Panc1 (cell line): ENCODE measurements around the gene IDI1. TPM values are rescaled to one million over a fixed set of nuclear protein-coding genes. Genes with fewer than 3 reads are reported as not detected.
"Not testable (repeated sequence)": the region's sequence is repeated elsewhere in the genome, so short reads cannot be mapped to it uniquely, and the experiment has no call there.

Experiments used
- ATAC-seq: fragments of 200-7000 bp; cut with Tn5 transposase; 2 replicates; pipeline ENCODE4 v1.9.1; 2020; ENCODE audit warnings: mild to moderate bottlenecking, moderate library complexity
- BruUV-seq: library from RNA; stranded (reverse); fragments of 400-500 nt; replicated peaks from 2 replicates; lab custom pipeline; 2021; lab: Mats Ljungman, UMichigan
- CTCF ChIA-PET: fragments of 300-600 bp; sonication (Branson Sonifier 250); formaldehyde crosslinking; loops from one replicate; lab custom pipeline; 2022; ENCODE audit warnings: antibody characterized with exemption; lab: Charles Lee
- POLR2A ChIA-PET: fragments of 300-600 bp; sonication (Branson Sonifier 250); formaldehyde crosslinking; loops from one replicate; lab custom pipeline; 2022; ENCODE audit warnings: antibody characterized with exemption; lab: Charles Lee
- DNase-seq: peaks from one replicate; pipeline ENCODE4 v3.0.0-alpha.2; 2010; ENCODE audit warnings: low read depth, low spot score
- H3K27ac ChIP-seq: 2 replicates; pipeline ENCODE4 v1.5.1; 2011; ENCODE audit warnings: mild to moderate bottlenecking, low read length, inconsistent platforms
- H3K27me3 ChIP-seq: fragments of 200-500 bp; sonication (Bioruptor generic); 2 replicates; pipeline ENCODE4 v1.6.0; 2014; ENCODE audit warnings: low read length, inconsistent platforms; ENCODE audit not compliant: control insufficient read depth, insufficient read depth
- H3K36me3 ChIP-seq: fragments of 200-500 bp; sonication (Bioruptor generic); 2 replicates; pipeline ENCODE4 v1.5.1; 2014; ENCODE audit warnings: inconsistent platforms, mild to moderate bottlenecking, low read length, moderate library complexity; ENCODE audit not compliant: control insufficient read depth, insufficient read depth
- H3K4me1 ChIP-seq: 2 replicates; pipeline ENCODE4 v1.5.1; 2011; ENCODE audit warnings: inconsistent platforms, mild to moderate bottlenecking, low read length, moderate library complexity; ENCODE audit not compliant: control insufficient read depth, insufficient read depth
- H3K4me3 ChIP-seq, 2 experiments: 2 replicates each; pipeline ENCODE4 v1.5.1; 2011 to 2012; ENCODE audit warnings: low read depth in 2 of 2, low read length in 2 of 2, mild to moderate bottlenecking in 2 of 2, inconsistent platforms in 1 of 2, moderate library complexity in 1 of 2
- H3K9me3 ChIP-seq: fragments of 200-500 bp; sonication (Bioruptor generic); 2 replicates; pipeline ENCODE4 v1.5.1; 2014; ENCODE audit warnings: low read depth, mild to moderate bottlenecking, inconsistent platforms, low read length, moderate library complexity; ENCODE audit not compliant: control insufficient read depth, insufficient read depth
- POLR2AphosphoS5 ChIP-seq: IDR thresholded peaks from 2 replicates; pipeline ENCODE4 v1.6.1; 2012; ENCODE audit warnings: mild to moderate bottlenecking, low read depth, low read length, moderate library complexity
- REST ChIP-seq, 2 experiments: IDR thresholded peaks; 2 replicates each; pipeline ENCODE4 v1.6.1; 2011 to 2012; ENCODE audit warnings: low read depth in 2 of 2, control low read depth in 1 of 2, low read length in 1 of 2, mild to moderate bottlenecking in 1 of 2, moderate library complexity in 1 of 2; ENCODE audit not compliant: insufficient read depth in 1 of 2
- SIN3A ChIP-seq: IDR thresholded peaks from 2 replicates; pipeline ENCODE4 v1.6.1; 2012; ENCODE audit warnings: low read depth, mild to moderate bottlenecking, low read length, moderate library complexity, borderline replicate concordance; ENCODE audit not compliant: insufficient read depth
- TCF7L2 ChIP-seq: IDR thresholded peaks from 2 replicates; pipeline ENCODE4 v1.6.1; 2011; ENCODE audit warnings: mild to moderate bottlenecking, low read depth, low read length, inconsistent platforms
- in situ Hi-C: cut with HindIII; loops from 2 replicates; pipeline ENCODE4 v1.10.0; 2016; ENCODE audit warnings: low sequenced_read_pairs, low pct_unique_long_range_greater_than_20kb
- intact Hi-C: fragments of 100-400 bp; cut with micrococcal nuclease; formaldehyde crosslinking; loops from one replicate; pipeline ENCODE4 v1.10.0; 2022; ENCODE audit not compliant: unreplicated experiment
- total RNA-seq: library from RNA; stranded (reverse); gene quantifications from one replicate; pipeline ENCODE4 v1.2.1, GENCODE V29; 2021; ENCODE audit not compliant: unreplicated experiment
- TF ChIP-seq, protein P1 (sequence below): fragments of 450-650 bp; IDR thresholded peaks from 2 replicates; pipeline ENCODE4 v1.5.1; 2017; ENCODE audit warnings: mild to moderate bottlenecking

IDI1 gene
- total RNA-seq, 1 experiment from 2014 or later: 47.9 TPM

DNA sequence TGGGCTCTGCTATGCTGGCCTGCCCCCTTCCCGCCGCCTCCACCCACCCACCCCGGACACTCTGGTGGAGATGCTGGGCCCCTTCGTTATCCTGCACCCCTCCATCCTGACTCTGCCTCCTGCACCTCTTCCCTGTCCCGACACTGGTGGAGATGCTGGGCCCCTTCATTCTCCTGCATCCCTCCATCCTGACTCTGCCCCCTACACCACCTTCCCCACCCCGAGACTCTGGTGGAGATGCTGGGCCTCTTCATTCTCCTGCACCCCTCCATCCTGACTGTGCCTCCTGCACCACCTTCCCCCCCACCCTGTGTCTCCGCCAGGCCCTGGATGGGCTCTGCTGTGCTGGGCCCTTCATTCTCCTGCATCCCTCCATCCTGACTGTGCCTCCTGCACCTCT, 38.2 kb downstream of the IDI1 start:
- no peaks in the 10 kb centered on the region for H3K9me3 ChIP-seq
- ATAC-seq: 0 out of 2 replicates have a peak, but pooled peaks have one; percentile 53
- no peaks in the 10 kb centered on the region for H3K4me1 ChIP-seq
- no peak overlapping the region for H3K27ac ChIP-seq
- POLR2A ChIA-PET: no interaction called here
- H3K4me3 ChIP-seq: no peak overlapping the region
- peaks cover 29% of the 10 kb centered on the region for H3K36me3 ChIP-seq
- CTCF ChIA-PET: no interaction called here
- no TSS peak for BruUV-seq
- no peak for DNase-seq
- TF ChIP-seq TCF7L2: no peak
- TF ChIP-seq SIN3A: no peak
- no peak for TF ChIP-seq REST (IDR thresholded peaks at IDR 0.05; ENCODE audit: insufficient read depth in 1 of 2, low read depth in 2 of 2, low read length in 1 of 2)
- TF ChIP-seq, protein P1, sequence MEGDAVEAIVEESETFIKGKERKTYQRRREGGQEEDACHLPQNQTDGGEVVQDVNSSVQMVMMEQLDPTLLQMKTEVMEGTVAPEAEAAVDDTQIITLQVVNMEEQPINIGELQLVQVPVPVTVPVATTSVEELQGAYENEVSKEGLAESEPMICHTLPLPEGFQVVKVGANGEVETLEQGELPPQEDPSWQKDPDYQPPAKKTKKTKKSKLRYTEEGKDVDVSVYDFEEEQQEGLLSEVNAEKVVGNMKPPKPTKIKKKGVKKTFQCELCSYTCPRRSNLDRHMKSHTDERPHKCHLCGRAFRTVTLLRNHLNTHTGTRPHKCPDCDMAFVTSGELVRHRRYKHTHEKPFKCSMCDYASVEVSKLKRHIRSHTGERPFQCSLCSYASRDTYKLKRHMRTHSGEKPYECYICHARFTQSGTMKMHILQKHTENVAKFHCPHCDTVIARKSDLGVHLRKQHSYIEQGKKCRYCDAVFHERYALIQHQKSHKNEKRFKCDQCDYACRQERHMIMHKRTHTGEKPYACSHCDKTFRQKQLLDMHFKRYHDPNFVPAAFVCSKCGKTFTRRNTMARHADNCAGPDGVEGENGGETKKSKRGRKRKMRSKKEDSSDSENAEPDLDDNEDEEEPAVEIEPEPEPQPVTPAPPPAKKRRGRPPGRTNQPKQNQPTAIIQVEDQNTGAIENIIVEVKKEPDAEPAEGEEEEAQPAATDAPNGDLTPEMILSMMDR: no peak
- no peak for TF ChIP-seq POLR2AphosphoS5
- in situ Hi-C loops (no loop called here), intact Hi-C loops (no loop called here)
- H3K27me3 ChIP-seq: no peaks in the 10 kb centered on the region

DNA sequence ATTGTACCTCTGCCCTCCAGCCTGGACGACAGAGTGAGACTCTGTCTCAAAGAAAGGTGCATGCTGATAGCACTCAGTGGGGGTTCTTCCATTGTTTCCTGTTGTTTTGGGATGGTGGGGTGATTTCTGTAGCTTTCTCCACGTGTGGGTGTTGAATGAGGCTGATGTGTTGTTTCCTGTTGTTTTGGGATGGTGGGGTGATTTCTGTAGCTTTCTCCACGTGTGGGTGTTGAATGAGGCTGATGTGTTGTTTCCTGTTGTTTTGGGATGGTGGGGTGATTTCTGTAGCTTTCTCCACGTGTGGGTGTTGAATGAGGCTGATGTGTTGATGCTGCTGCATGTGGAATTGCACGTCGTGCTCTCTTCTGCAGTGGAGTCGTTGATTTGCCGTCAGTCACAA, 39.0 kb downstream of the IDI1 start:
- H3K27ac ChIP-seq, POLR2A ChIA-PET, DNase-seq, intact Hi-C loops, ATAC-seq, BruUV-seq, H3K4me3 ChIP-seq, in situ Hi-C loops, H3K4me1 ChIP-seq, H3K27me3 ChIP-seq, H3K9me3 ChIP-seq, CTCF ChIA-PET: not testable (repeated sequence)
- H3K36me3 ChIP-seq: peaks cover 29% of the 10 kb centered on the region

DNA sequence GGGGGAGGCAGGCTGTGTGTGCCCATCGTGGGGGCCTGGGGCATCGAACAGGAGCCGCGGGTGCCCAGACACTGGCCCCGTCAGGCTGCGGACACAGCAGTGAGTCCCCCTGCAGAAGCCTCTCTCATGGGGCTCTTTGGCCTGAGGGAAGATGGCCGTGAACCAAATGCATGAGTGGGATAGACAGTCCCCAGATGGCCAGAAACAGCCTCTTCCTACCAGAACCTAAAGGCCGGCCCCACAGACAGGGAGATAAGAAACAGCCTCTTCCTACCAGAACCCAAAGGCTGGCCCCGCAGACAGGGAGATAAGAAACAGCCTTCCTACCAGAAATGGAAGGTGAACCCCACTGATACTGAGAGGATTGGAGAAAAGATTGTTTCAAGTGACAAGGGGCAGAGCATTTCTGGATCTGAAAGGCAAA, 39.8 kb downstream of the IDI1 start:
- in situ Hi-C loops (no loop called here), intact Hi-C loops (no loop called here)
- Histone ChIP-seq H3K27ac (no peak overlapping the region), H3K4me1 (no peaks in the 10 kb centered on the region), H3K27me3 (no peaks in the 10 kb centered on the region), H3K4me3 (no peak overlapping the region), H3K9me3 (no peaks in the 10 kb centered on the region), H3K36me3 (peaks cover 25% of the 10 kb centered on the region)
- CTCF ChIA-PET: no interaction called here
- ATAC-seq (no peak), DNase-seq (no peak)
- TSS peak; percentile 16 for BruUV-seq
- TF ChIP-seq SIN3A (no peak), REST (IDR thresholded peaks at IDR 0.05; ENCODE audit: insufficient read depth in 1 of 2, low read depth in 2 of 2, low read length in 1 of 2) (no peak), TCF7L2 (no peak), POLR2AphosphoS5 (no peak)
- TF ChIP-seq, protein P1: no peak
- POLR2A ChIA-PET: no interaction called here
